HT1080 (cell line): Measurements from ENCODE around the gene PDZRN4. TPM values are rescaled to one million over a fixed set of nuclear protein-coding genes. Genes with fewer than 3 reads are reported as not detected.

Experiments
- DNase-seq: peaks from one replicate; pipeline ENCODE4 v3.0.0-alpha.2; 2015; ENCODE audit warnings: low read depth
- total RNA-seq: library from RNA; depleted of rRNA; stranded (reverse); fragments of >200 nt; shearing (Covaris generic); gene quantifications from 2 replicates; pipeline ENCODE4 v1.2.3, GENCODE V29; 2014

PDZRN4 gene
- total RNA-seq, 1 experiment from 2014 or later: not detected

DNA sequence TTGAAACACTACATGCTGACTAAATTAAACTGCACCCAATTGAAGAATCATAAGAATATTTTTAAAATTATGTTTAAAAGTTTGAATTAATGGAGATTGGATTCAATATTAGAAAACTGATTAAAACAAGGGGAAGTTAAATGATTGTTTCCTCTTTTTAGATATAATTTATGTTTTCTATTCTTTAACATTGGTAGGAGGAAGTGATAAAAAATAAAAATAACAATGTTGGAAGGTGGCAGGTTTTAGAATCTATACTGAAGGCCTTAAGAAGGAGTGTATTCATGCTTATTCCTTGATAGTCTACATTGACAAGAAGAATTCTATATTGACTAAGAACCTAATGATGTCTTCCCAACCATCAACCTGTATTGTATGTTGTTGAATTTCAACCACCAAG lies 168.1 kb downstream of the PDZRN4 start:
- no peak for DNase-seq

DNA sequence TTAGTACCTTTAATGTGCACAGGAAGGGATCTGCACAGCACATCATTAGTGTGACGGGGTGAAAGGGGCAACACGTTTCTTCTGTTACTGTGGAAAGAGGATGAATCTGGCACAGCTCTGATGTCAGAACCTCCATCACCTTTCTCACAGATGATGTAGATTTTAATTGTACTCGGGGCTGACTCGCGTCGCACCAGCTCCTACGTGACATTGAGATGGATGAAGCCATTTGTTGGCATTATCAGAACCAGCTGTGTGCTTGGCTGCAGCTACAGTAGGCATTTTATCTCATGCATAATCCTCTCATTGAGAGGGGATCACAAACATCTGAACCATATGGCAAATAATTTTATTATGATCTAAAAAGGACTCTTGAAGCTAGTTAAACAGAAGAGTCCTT lies 173.6 kb downstream of the PDZRN4 start:
- no peak for DNase-seq

DNA sequence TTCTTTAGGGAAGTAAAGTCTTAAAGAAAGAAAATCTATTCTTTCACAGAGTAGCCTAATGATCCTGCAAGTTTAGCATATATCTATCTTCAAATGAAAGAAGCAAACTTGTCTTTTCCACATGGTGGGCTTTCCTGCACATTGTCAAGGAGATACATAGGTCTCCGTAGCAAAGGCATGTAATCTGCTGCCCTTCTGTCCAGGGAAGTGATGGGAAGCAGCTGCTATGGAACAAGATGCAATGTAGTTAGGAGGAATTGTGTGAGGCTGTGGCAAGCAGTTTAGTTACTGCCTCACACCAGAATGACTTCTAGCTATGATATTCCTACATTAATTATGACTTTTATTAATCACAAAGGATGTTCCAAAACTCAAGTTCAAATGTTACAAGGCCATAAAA lies 174.4 kb downstream of the PDZRN4 start:
- DNase-seq: no peak

DNA sequence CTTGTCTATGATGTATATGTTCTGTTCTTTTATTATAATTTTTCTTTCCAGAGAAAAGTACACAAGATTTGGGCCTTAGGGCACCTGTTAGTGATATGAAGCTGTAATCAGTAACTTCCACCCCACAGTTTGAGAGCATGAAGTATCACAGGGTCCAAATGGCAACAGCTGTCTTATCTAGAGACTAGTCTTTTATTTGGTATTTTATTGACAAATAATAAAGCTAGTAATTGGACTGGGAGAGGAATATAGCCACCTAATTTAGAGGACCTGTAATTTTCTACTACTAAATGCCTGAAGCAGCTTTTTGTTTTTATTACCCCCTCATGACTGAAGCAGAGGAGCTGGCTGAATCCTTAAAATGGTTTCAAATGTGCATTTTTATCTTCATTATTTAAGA lies 174.8 kb downstream of the PDZRN4 start:
- no peak for DNase-seq

DNA sequence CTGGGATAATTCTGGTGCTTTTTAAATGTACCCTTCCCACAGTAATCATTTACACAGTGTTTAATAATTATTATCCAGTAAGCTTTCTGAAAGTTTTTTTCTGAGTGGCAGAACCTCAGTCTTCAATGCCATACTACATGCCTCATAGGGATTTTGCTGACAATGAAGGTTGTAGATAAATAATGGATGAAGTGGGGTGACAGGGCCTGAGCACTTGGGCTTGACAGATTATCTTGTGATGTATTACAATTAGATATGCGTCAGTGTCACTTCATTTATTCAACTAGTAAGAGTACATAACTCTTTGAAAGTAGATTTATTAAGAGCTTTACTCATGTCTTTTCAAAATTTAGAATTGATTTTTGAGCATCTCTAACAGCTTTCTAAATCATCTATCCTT lies 176.1 kb downstream of the PDZRN4 start:
- no peak for DNase-seq

DNA sequence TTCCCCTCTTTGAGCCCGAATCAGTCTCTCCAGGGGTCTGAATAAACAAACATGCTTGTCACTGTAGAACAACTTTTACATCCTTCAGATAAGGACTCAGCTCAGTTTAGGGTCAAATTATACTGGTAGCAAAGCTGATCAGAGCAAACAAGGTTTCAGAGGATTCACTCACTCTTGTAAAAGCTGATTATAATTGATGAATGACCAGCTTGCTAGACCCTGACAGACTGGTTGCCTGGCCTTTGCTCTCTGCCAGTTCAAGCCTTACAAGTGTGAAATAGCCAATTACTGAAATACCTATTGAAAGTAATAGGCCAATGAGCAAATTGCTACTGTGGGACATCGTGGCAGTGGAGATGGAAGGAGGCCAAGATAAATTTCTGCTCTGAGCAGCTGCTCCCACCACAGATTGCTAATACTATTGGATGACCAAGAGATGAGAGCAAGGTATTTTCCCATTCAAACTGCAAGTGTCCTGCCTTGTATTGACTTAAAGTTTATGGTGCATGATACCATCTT lies 177.6 kb downstream of the PDZRN4 start:
- no peak for DNase-seq

DNA sequence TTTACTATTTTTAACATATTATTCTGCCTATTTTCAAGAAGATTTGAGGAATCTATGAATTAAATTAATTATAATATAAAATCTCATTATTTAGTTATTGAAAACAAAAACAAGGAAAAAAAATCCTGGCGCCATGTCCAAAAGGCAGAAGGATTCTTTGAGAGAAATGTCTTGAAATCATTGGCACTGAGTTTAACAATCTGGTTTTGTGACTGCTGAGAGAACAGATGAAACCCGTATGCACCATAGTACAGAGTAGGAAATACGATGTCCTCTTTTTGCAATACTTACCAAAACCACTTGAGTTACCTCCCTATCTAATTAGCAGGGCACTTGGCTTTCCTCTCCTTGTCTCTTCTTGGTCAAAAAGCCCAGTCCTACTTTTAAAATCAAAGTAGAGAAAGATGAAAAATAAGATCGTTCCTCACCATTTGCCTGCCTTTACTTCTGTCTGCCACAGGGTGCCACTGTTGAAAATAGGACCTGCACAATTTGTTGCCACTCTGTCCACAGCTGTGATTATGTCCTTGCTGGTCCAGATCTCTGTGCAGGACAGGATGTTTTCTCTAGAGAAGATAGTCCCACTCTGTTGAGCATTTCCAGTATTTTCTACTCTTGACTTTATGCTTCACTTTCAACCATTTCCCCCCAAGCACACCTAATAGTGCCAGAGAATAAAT lies 179.7 kb downstream of the PDZRN4 start:
- DNase-seq: peak; percentile 12

DNA sequence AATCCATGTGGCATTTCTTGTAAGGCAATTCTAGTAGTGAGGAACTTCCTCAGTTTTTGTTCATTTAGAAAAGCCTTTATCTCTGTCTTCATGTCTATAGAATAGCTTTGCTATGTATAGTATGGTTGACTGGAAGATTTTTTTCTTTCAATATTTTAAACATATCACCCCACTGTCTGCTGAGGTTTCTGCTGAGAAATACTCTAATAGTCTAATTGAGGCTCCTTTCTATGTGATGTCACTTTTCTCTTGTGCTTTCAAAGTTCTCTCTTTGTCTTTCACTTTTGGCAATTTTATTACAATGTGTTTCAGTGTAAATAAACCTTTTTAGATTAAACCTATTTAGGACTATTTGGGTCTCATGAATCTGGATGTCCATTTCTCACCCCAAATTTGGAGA lies 192.8 kb downstream of the PDZRN4 start:
- no peak for DNase-seq

DNA sequence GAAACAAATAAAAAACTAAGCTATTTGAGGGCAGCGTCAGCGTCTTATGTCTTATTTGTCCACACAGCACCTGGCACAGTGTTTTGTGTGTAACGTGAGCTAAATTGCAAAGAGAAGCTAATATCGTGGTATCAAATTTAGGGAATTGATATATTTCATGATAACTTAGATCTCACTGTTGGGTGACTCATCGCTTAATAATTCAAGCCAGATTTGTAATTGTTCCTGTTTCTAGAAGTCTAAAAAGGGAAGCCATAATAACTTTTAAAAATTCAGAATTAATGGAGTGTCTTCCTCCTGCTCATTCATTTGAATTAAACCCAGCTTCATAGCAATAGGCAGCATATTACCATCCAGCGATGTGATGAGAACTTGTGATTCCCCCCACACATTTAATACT lies 214.7 kb downstream of the PDZRN4 start:
- no peak for DNase-seq

DNA sequence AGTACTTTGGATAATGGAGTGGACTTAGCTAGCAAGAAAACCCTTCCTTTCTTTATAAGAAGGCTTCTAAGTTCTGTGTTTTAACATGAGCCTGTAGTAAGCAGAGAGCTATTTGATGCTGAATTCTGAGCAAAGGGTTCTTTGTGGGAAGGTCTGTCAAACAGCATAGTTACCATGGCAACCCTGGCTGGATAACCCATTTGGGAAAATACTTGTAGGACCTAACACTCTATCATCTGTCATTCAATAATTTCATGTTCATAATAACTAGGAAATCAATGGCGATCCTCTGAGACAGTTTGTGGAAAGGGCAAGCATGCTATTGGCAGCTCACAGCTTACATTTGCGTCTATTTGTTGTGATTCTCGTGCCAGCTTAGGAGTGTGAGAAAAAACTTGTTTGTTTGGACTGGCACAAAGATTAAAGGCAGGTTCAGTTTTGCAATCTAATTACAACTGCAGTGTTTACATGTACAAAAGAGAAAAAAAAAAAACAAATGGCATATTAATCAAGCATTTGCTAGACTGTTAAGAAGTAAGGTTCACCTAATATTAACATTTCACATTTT lies 219.2 kb downstream of the PDZRN4 start:
- DNase-seq: no peak

DNA sequence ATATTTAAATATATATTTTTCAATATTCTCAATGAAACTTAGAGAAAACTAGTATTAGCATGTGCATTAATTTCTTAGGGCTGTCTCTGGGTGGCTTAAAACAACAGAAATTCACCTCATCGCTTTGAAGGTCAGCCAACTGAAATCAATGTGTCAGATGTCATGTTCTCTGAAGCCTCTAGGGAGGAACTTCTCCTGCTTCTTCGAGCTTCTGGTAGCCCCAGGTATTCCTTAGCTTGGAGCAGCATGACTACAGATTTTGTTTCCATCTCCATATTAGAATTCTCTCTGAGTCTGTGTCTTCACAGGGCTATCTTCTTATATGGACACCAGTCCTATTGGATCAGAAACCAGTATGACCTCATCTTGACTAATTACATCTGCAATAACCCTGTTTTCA lies 221.5 kb downstream of the PDZRN4 start:
- no peak for DNase-seq

DNA sequence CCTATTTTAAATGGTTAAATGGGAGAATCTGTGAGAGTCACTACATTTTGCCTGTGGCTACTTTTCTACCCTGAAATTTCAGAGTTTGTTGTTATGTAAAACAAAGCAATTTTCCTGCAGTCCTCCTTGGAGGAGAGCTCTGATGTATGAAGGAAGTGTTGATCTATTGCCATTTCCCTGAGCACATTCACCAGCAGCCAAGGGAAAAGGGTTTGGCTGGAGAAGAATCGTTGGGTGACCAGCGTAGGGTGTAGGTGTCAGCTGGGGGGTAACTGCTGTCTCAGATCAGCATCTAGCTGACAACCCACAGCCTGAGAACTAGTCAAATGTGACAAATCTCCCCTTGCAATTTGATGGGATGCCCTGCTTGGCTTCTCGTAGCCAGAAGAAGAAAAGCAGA lies 230.5 kb downstream of the PDZRN4 start:
- no peak for DNase-seq

DNA sequence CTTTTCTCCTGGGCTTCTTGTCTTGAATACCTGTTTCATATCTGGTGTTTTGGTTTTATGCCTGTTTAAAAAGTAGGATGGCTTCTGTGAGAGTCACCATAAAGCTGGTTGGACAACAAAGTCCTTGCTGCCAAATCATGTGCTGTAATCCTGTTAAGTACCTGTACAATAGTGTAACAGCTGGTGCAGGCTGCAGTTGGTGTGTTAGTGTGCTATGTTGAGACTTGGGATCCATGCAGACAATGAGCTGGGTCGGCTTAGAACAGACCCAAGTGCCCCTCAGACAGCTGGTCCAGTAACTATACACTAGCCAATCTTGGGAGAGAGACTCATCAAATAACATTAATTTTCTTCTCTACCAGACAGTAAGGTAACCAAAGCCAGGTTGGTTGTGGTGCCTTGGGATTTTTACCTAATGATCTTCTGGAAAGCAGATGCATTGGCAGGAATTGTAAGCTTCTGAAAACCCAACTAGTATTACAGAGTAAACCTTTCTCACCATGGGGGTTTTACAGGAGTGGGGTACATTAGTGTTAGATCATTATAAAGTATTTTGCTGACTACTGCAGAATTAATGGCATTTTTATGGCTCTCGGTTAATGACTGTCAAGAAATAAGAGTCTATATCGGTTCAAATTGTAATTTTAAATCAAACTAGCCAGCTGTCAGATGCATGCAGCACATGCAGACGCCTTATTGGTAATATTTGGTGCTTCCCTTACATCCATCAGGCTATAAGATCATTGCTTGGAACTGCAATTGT lies 231.2 kb downstream of the PDZRN4 start:
- no peak for DNase-seq

DNA sequence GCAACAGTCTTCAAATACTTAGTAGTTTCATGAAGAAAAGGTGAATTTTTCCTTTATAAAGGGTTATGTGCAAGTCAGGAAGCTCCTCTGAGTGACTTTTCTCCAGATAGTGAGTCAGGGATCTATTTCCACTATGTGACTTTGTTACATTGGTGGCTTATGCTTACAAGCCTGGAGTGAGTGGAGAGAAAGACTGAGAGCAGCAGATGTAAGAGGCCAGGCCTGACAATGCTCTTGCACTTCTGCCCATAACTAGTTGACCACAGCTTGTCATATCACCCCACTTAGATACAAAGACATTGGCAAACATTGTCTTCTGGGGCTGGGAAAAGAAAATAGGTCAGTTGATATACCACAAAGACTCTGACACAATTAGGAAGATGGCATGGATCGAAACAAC lies 236.5 kb downstream of the PDZRN4 start:
- no peak for DNase-seq

DNA sequence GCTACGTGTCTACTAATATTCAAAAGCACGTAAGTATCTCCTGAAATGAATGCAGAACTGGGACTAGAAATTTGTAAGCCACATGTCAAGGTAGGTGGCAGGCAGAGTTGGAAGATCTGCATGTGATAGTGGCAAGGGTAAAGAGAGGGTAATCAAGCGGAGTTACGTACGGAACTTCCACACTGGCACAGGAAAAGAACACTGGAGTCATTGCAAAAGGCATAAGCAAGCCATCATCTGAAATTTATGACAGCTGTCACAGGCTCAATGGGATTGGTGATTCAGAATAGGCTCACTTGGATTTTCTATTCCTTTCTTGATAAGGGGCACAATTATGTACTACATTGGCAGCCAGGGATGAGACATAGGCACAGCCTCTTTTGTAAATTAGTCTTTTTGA lies 245.3 kb downstream of the PDZRN4 start:
- no peak for DNase-seq

DNA sequence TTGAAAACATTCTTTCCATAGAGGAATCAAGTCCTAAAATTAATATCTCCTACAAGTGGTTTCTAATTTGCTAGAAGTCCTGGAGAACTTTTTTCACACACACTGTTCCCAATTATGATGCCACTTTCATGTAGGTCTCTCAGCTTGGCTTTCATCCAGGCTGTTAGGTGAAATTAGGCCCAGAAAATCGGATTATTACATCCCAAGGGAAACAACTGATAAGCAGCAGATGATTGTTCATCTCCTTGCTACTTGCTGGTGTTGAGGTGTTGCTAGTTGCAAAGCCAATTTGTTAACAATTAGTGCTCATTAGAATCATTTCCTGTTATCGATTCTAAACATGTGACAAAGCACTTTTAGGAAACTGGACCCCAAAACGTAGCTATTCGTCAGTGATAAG lies 248.0 kb downstream of the PDZRN4 start:
- no peak for DNase-seq

DNA sequence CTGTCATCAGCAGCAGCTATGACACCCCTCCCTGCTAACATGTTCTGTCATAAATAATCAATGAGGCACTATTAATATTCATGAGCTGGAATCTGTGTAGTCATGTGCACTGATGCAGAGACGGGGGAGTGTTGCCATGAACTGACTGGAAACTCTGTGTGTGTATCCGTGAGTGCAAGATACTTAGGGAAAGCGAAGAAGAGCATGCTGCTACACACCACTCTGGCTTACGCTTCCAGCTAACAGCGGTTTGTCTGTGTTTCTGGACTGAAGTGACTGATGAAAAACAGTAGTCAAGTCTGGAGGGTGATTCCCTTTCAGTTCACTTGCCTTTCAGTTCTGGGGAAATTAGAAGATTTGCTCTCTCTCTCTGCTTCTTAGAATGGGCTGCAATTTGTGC lies 249.4 kb downstream of the PDZRN4 start:
- DNase-seq: no peak

DNA sequence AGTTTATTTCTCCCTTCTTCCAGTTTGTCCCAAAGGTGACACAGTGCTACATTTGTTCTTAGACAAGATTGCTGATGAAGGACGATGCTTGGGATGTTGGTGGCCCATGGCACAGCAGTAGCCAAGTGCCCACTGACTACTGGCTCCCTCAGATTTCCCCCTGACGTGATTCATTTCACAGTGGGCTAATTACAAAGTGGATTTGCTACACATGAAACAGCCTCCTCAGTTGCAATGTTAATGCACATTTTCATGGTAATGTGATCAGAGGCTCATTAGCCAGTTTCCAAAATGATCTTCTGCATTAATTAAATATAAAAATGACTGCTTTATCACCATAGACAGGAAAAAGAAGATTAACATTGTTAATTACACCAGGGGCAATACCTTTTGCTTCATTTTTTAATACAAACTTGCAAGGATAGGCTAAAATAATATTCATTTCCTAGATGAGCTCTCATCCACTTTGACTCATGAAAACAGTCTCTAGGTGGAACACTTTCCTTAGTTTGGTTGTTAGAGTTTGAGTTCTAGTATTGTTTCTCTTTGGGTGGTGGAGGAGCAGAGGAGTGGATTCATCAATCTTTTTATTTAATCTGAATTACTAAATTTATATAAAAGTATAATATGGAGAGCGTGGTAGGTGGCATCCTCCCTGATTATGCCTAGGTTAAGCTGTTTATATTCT lies 250.9 kb downstream of the PDZRN4 start:
- no peak for DNase-seq

DNA sequence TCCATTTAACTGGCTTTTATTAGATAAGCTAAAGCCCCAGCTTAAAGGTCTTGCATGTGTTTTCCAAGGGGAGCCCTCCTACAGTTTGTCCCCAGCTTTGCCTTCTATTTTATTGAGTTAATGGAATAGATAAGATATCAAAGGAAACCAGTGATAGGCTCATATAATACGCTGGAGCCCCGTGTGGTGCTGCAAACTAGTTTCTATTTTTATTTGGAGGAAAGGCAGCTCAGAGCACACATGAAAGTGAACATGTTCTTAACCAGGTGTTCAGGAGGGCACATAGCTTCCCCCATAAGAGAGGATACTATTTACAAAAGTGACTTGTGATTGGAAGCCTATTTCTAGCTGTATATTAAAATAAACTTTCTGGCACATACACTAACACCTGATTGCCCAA lies 251.7 kb downstream of the PDZRN4 start:
- DNase-seq: no peak

DNA sequence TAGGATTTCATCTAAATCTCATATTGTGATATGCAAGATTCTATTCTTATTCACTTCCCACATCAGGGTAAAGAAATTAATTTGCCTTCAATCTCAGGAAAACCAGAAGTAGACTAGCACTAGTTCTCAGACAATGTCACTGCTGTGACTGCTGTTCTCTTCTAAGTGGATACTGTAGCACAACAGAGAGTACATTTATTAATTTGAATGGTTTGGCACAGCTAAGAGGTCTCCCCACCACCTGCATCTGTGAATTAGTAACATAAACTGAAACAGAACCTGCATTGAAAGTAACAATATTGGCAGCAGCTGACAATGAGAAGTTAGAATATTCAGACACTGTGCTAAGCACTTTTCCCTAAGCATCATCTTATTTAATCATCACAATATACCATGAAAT lies 253.1 kb downstream of the PDZRN4 start:
- DNase-seq: no peak

DNA sequence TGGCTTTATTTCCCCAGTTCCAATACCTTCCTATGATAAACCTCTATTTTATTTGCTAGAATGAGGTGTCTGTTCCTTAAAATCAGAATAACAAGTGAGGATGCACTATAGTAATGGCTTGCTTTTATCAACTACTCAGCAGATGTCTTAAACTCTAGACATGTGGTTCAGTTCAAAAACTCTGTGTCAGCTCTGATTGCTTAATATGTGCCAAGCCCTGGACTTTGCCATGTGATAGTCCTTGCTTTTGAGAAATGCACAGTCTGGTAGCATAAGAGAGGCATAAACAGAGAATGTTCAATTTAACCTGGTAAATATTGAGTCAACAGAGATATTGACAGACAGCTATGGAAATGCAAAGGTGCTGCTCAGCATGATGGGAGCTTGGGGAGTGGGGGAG lies 254.8 kb downstream of the PDZRN4 start:
- DNase-seq: no peak

DNA sequence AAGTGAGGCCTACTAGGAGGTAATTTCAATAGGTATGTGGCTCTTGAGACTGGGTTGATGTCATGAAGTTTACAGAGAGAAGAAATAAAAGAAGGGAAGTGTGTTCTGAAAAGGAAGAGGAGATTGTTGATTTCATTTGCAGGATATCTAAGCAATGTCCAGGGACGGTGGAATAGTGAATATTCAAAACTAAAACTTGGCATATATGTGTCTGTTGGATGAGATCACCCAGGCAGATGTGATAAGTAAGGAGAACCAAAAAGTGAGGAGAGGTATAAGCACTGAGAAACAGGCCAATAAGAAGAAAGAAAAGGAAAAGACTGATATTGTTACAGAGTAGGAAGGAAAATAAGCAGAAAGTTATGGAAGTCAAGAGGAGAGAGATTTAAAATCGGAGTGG lies 255.6 kb downstream of the PDZRN4 start:
- DNase-seq: no peak
